HCT116 (cell line): ENCODE data around the gene THADA. TPM values are rescaled to one million over a fixed set of nuclear protein-coding genes. Genes with fewer than 3 reads are reported as not detected.

Experiments
- ATAC-seq: fragments of 200-7000 bp; cut with Tn5 transposase; 2 replicates; pipeline ENCODE4 v1.9.1; 2020; ENCODE audit warnings: mild to moderate bottlenecking, moderate library complexity
- BruUV-seq: library from RNA; stranded (reverse); fragments of 400-500 nt; replicated peaks from 2 replicates; lab custom pipeline; 2021; lab: Mats Ljungman, UMichigan
- CTCF ChIA-PET: fragments of 300-600 bp; sonication (Branson Sonifier 250); formaldehyde crosslinking; loops from one replicate; lab custom pipeline; 2021; ENCODE audit warnings: antibody characterized with exemption; lab: Charles Lee
- POLR2A ChIA-PET: fragments of 300-600, 350-600 bp; sonication (Branson Sonifier 250); formaldehyde crosslinking; loops from one replicate; lab custom pipeline; 2021; ENCODE audit warnings: antibody characterized with exemption; lab: Charles Lee
- RAD21 ChIA-PET, 2 experiments: fragments of 300-600 bp; sonication (Branson Sonifier 250); formaldehyde crosslinking; loops; one replicate each; lab custom pipeline; 2023; ENCODE audit warnings: low total read pairs in 2 of 2; ENCODE audit not compliant: uncharacterized antibody in 2 of 2, unreplicated experiment in 2 of 2, low non-redundant PET in 1 of 2; lab: Charles Lee
- DNase-seq: peaks from one replicate; pipeline ENCODE4 v3.0.0-alpha.2; 2010; ENCODE audit warnings: low read depth, low spot score
- H2AFZ ChIP-seq: fragments of 200-600 bp; shearing (Covaris generic), sonication (generic); 2 replicates; pipeline ENCODE4 v1.6.1; 2017; ENCODE audit warnings: low read depth, mixed run types, mixed read lengths, antibody characterized with exemption, low read length; ENCODE audit not compliant: poor library complexity, severe bottlenecking
- H3K27ac ChIP-seq: 2 replicates; pipeline ENCODE4 v1.5.1; 2012; ENCODE audit warnings: low read depth, low read length
- H3K27me3 ChIP-seq: fragments of 200-600 bp; sonication (generic); 2 replicates; pipeline ENCODE4 v1.6.1; 2016; ENCODE audit warnings: mixed run types, low read length, mixed read lengths; ENCODE audit not compliant: insufficient read depth
- H3K36me3 ChIP-seq, 2 experiments: fragments of 200-500 bp in 1 of 2; fragments of 200-600 bp in 1 of 2; sonication (Bioruptor generic) in 1 of 2; sonication (generic) in 1 of 2; 2 replicates each; pipeline versions ENCODE4 v1.5.1 to v1.6.1; 2014 to 2016; ENCODE audit warnings: low read length in 2 of 2, inconsistent platforms in 1 of 2, mixed read lengths in 1 of 2, mixed run types in 1 of 2; ENCODE audit not compliant: insufficient read depth in 2 of 2, control insufficient read depth in 1 of 2
- H3K4me1 ChIP-seq, 2 experiments: fragments of 200-600 bp in 1 of 2; sonication (generic) in 1 of 2; 2 replicates each; pipeline versions ENCODE4 v1.5.1 to v1.6.1; 2012 to 2017; ENCODE audit warnings: low read length in 2 of 2, inconsistent platforms in 1 of 2, mild to moderate bottlenecking in 1 of 2, mixed read lengths in 1 of 2, mixed run types in 1 of 2, moderate library complexity in 1 of 2; ENCODE audit not compliant: insufficient read depth in 2 of 2, control insufficient read depth in 1 of 2
- H3K4me2 ChIP-seq: fragments of 200-600 bp; sonication (generic); 2 replicates; pipeline ENCODE4 v1.6.1; 2017; ENCODE audit warnings: mixed run types, low read length, mixed read lengths
- H3K4me3 ChIP-seq, 2 experiments: fragments of 200-600 bp in 1 of 2; sonication (generic) in 1 of 2; replicated peaks in 1 of 2; 2 replicates each; pipeline ENCODE4 v1.5.1; 2011 to 2016; ENCODE audit warnings: low read length in 2 of 2, control low read depth in 1 of 2, low read depth in 1 of 2, mild to moderate bottlenecking in 1 of 2, mixed read lengths in 1 of 2, mixed run types in 1 of 2
- H3K79me2 ChIP-seq: fragments of 200-600 bp; sonication (generic); 2 replicates; pipeline ENCODE4 v1.6.1; 2017; ENCODE audit warnings: mild to moderate bottlenecking, mixed run types, low read length, moderate library complexity, mixed read lengths; ENCODE audit not compliant: insufficient read depth
- H3K9ac ChIP-seq: fragments of 200-600 bp; sonication (generic); 2 replicates; pipeline ENCODE4 v1.6.1; 2016; ENCODE audit warnings: low read length, mixed read lengths
- H3K9me2 ChIP-seq: fragments of 200-600 bp; sonication (generic), shearing (Covaris generic); 2 replicates; pipeline ENCODE4 v1.6.1; 2017; ENCODE audit warnings: mixed run types, mild to moderate bottlenecking, moderate library complexity; ENCODE audit not compliant: insufficient read depth
- H3K9me3 ChIP-seq, 2 experiments: fragments of 200-500 bp in 1 of 2; fragments of 200-600 bp in 1 of 2; sonication (Bioruptor generic) in 1 of 2; sonication (generic) in 1 of 2; 2 replicates each; pipeline ENCODE4 v1.6.1; 2014 to 2017; ENCODE audit warnings: low read length in 2 of 2, mixed read lengths in 2 of 2, inconsistent platforms in 1 of 2, low read depth in 1 of 2, mild to moderate bottlenecking in 1 of 2, mixed run types in 1 of 2, moderate library complexity in 1 of 2; ENCODE audit not compliant: control insufficient read depth in 1 of 2, insufficient read depth in 1 of 2
- H4K20me1 ChIP-seq: fragments of 200-600 bp; sonication (generic), shearing (Covaris generic); 2 replicates; pipeline ENCODE4 v1.6.1; 2017; ENCODE audit warnings: mixed run types, mild to moderate bottlenecking, moderate library complexity; ENCODE audit not compliant: insufficient read depth
- ATF3 ChIP-seq: IDR thresholded peaks from 2 replicates; pipeline ENCODE4 v1.6.1; 2012
- CBX3 ChIP-seq: IDR thresholded peaks from 2 replicates; pipeline ENCODE4 v1.6.1; 2012; ENCODE audit warnings: low read depth
- CEBPB ChIP-seq: IDR thresholded peaks from 2 replicates; pipeline ENCODE4 v1.6.1; 2012; ENCODE audit warnings: low read depth
- EGR1 ChIP-seq: IDR thresholded peaks from 2 replicates; pipeline ENCODE4 v1.6.1; 2012; ENCODE audit warnings: low read depth
- ELF1 ChIP-seq: IDR thresholded peaks from 2 replicates; pipeline ENCODE4 v1.6.1; 2012; ENCODE audit warnings: low read depth, borderline replicate concordance
- EZH2 ChIP-seq: fragments of 200-600 bp; sonication (generic); IDR thresholded peaks from 2 replicates; pipeline ENCODE4 v1.6.1; 2017; ENCODE audit warnings: antibody characterized with exemption, mixed run types
- FOSL1 ChIP-seq: IDR thresholded peaks from 2 replicates; pipeline ENCODE4 v1.6.1; 2012; ENCODE audit warnings: low read depth
- JUND ChIP-seq: IDR thresholded peaks from 2 replicates; pipeline ENCODE4 v1.6.1; 2012
- POLR2A ChIP-seq: IDR thresholded peaks from 2 replicates; pipeline ENCODE4 v1.7.0; 2011; ENCODE audit warnings: borderline replicate concordance; ENCODE audit not compliant: insufficient read depth, insufficient read length; ENCODE audit errors: extremely low read depth
- RAD21 ChIP-seq: IDR thresholded peaks from 2 replicates; pipeline ENCODE4 v1.6.1; 2012; ENCODE audit warnings: low read depth, mild to moderate bottlenecking
- REST ChIP-seq: IDR thresholded peaks from 2 replicates; pipeline ENCODE4 v1.6.1; 2012; ENCODE audit warnings: low read depth
- SIN3A ChIP-seq: IDR thresholded peaks from 2 replicates; pipeline ENCODE4 v1.6.1; 2012; ENCODE audit warnings: low read depth
- SP1 ChIP-seq: IDR thresholded peaks from 2 replicates; pipeline ENCODE4 v1.6.1; 2012; ENCODE audit warnings: low read depth
- SRF ChIP-seq: IDR thresholded peaks from 2 replicates; pipeline ENCODE4 v1.6.1; 2012; ENCODE audit warnings: low read depth
- TCF7L2 ChIP-seq: IDR thresholded peaks from 2 replicates; pipeline ENCODE4 v1.7.0; 2011; ENCODE audit warnings: borderline replicate concordance, inconsistent platforms; ENCODE audit not compliant: insufficient read depth, insufficient read length; ENCODE audit errors: extremely low read depth
- YY1 ChIP-seq: IDR thresholded peaks from 2 replicates; pipeline ENCODE4 v1.6.1; 2011; ENCODE audit warnings: low read length, low read depth, moderate library complexity, mild to moderate bottlenecking; ENCODE audit not compliant: insufficient replicate concordance; ENCODE audit errors: extremely low read depth
- ZBTB33 ChIP-seq: IDR thresholded peaks from 2 replicates; pipeline ENCODE4 v1.6.1; 2011; ENCODE audit warnings: mild to moderate bottlenecking, low read length, moderate library complexity; ENCODE audit not compliant: insufficient replicate concordance; ENCODE audit errors: extremely low read depth
- ZFX ChIP-seq: fragments of 450-650 bp; IDR thresholded peaks from 2 replicates; pipeline ENCODE4 v1.6.1; 2017
- ZNF274 ChIP-seq: fragments of 200-500 bp; sonication (Bioruptor generic); IDR thresholded peaks from 2 replicates; pipeline ENCODE4 v1.6.1; 2014; ENCODE audit warnings: mild to moderate bottlenecking, low read depth, low read length, inconsistent platforms
- intact Hi-C: fragments of 100-400 bp; cut with micrococcal nuclease; formaldehyde crosslinking; loops from 2 replicates; pipeline ENCODE4 v1.10.0; 2022
- total RNA-seq: library from RNA; stranded (reverse); gene quantifications from one replicate; pipeline ENCODE4 v1.2.1, GENCODE V29; 2021; ENCODE audit not compliant: unreplicated experiment

Gene THADA
- total RNA-seq, 1 experiment from 2014 or later = 30.7 TPM

GRCh38 chr2:43475922-43476321, 119.9 kb downstream of the THADA start (continued):
- TF ChIP-seq POLR2A (no peak), REST (no peak), TCF7L2 (no peak), FOSL1 (no peak), ZNF274 (no peak), ELF1 (no peak), SIN3A (no peak)
- TF ChIP-seq, all 23 proteins: peak for 0

GRCh38 chr2:43475137-43475846, 120.5 kb downstream of the THADA start:
- no peaks in the 10 kb centered on the region for H3K9me3 ChIP-seq
- H3K27me3 ChIP-seq = no peaks in the 10 kb centered on the region
- H3K4me1 ChIP-seq = peaks cover 4 to 16% of the 10 kb centered on the region in 2 experiments
- ChIA-PET RAD21 (interaction anchor here in 1 of 2 experiments (0.6 kb wide), 1 partner anchor 235 kb away, joined by 3 read pairs; no protein-coding TSS in a partner anchor), CTCF (interaction anchor here (2.4 kb wide), 1 partner anchor 9 kb away, joined by 13 read pairs; no protein-coding TSS in a partner anchor), POLR2A (interaction anchor here (1.3 kb wide), 1 partner anchor 248 kb away, joined by 4 read pairs; the partner anchor contains the start of gene ZFP36L2)
- intact Hi-C loops = no loop called here
- H3K79me2 ChIP-seq = no peaks in the 10 kb centered on the region
- H2AFZ ChIP-seq = no peak overlapping the region
- no peaks in the 10 kb centered on the region for H4K20me1 ChIP-seq
- H3K9me2 ChIP-seq = no peaks in the 10 kb centered on the region
- no peak overlapping the region for H3K27ac ChIP-seq
- DNase-seq = no peak
- BruUV-seq = no TSS peak
- no peak overlapping the region for H3K9ac ChIP-seq
- H3K4me2 ChIP-seq = no peak overlapping the region
- no peaks in the 10 kb centered on the region for H3K36me3 ChIP-seq
- H3K4me3 ChIP-seq = no peak overlapping the region
- no peak for ATAC-seq
- TF ChIP-seq JUND = no peak
- TF ChIP-seq POLR2A = no peak
- no peak for TF ChIP-seq TCF7L2
- no peak for TF ChIP-seq ZFX
- TF ChIP-seq ZBTB33 = no peak
- no peak for TF ChIP-seq FOSL1
- TF ChIP-seq ATF3 = no peak
- no peak for TF ChIP-seq ELF1
- no peak for TF ChIP-seq SP1
- TF ChIP-seq RAD21 = no peak
- no peak for TF ChIP-seq CBX3
- TF ChIP-seq EGR1 = no peak
- TF ChIP-seq CEBPB = no peak
- TF ChIP-seq EZH2 = no peak
- no peak for TF ChIP-seq SRF
- TF ChIP-seq YY1 = no peak
- TF ChIP-seq ZNF274 = no peak
- TF ChIP-seq SIN3A = no peak
